Mammary epithelial cell (primary cell): ENCODE data around the gene LRWD1.

Source experiments
- CTCF ChIP-seq, 2 donors: IDR thresholded peaks in 1 of 2; conservative IDR thresholded peaks in 1 of 2; 2 replicates each; pipeline ENCODE4 v1.5.1; 2011 to 2012; ENCODE audit warnings: inconsistent platforms in 2 of 2, low read length in 2 of 2, mild to moderate bottlenecking in 2 of 2, control low read depth in 1 of 2, low read depth in 1 of 2; ENCODE audit not compliant: insufficient read depth in 1 of 2; ENCODE audit errors: extremely low read depth in 1 of 2
- EZH2 ChIP-seq: IDR thresholded peaks from 2 replicates; pipeline ENCODE4 v1.6.1; 2012; ENCODE audit warnings: low read length, inconsistent platforms, borderline replicate concordance

- TF ChIP-seq CTCF (conservative IDR thresholded peaks at IDR 0.05 in 1 of 2, IDR thresholded peaks at IDR 0.05 in 1 of 2; ENCODE audit: extremely low read depth in 1 of 2, insufficient read depth in 1 of 2, low read depth in 1 of 2, low read length in 2 of 2), result no peak
- TF ChIP-seq EZH2, result no peak
These were observed 7.3 kb upstream of the LRWD1 start for GRCh38 chr7:102457352-102457924.
